Upper lobe of left lung (tissue), 4 donors: ENCODE measurements around the gene DNAJC25.

Experiments
- CTCF ChIP-seq, 6 experiments: fragments of 450-650 bp in 4 of 6; fragments of 200-600 bp in 2 of 6; sonication (generic) in 2 of 6; IDR thresholded peaks; one replicate each; pipeline ENCODE4 v1.5.1; 2016 to 2019; ENCODE audit warnings: antibody characterized with exemption in 6 of 6
- EP300 ChIP-seq, 4 donors: sonication (generic); formaldehyde crosslinking; IDR thresholded peaks; one replicate each; pipeline ENCODE4 v1.5.1; 2017; ENCODE audit warnings: antibody characterized with exemption in 4 of 4, control low read depth in 2 of 4
- POLR2A ChIP-seq, 4 donors: fragments of 450-650 bp; IDR thresholded peaks; one replicate each; pipeline ENCODE4 v1.5.1; 2016 to 2017; ENCODE audit warnings: antibody characterized with exemption in 4 of 4, mild to moderate bottlenecking in 2 of 4
- POLR2AphosphoS5 ChIP-seq, 2 donors: sonication (generic); formaldehyde crosslinking; IDR thresholded peaks; one replicate each; pipeline ENCODE4 v1.5.1; 2017; ENCODE audit warnings: antibody characterized with exemption in 2 of 2

DNA sequence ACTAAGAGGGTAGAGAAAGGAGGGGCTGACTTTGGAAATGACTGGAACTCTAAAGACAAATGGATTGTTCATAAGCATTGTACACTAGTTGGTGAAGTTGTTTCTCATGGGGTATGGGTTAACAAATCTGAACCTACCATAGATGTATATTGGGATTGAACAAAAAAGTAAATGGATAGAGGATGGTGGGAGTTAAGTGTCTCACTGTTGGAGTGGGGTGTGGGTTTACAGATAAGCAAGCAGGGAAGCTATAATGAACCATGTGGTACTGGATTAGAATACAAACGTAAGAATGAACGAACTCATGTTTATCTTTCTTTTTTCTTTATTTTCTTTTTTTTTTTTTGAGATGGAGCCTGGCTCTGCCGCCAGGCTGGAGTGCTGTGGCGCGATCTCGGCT lies 48.1 kb downstream of the DNAJC25 start:
- TF ChIP-seq EP300 (IDR thresholded peaks at IDR 0.05) (no peak), POLR2A (IDR thresholded peaks at IDR 0.05) (no peak), POLR2AphosphoS5 (IDR thresholded peaks at IDR 0.05) (no peak), CTCF (IDR thresholded peaks at IDR 0.05) (no peak)
